Measurements from ENCODE around the gene AXIN1.
A peak's percentile ranks its signal among the peaks of the same experiment; 100 is the strongest.
"Not testable (repeated sequence)": the region's sequence is repeated elsewhere in the genome, so short reads cannot be mapped to it uniquely, and the experiment has no call there.

Gene AXIN1

DNA sequence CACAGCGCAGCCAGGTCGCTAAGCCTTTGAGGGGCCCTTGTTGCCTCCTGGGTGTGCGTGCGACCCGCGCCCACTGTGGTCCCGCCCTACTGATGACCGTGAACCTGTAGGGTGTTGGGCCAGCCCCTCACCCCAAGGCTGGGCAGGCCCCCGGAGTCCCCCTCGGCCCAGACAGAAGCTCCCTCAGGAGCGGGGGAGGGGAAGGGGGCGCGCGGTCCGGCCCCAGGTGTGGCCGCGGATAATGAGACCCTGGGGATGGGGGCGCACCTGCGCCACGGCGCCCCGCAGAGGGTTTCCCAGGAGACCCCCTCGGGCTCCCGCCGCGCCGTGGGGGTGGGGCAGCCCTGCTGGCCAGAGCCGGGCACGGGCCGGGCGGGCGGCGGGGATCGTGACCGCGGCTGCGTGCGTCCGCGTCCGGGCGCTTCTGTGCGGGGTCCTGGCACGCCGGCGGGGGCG is 72.5 kb downstream of the AXIN1 start:
- DNase-seq = no peak

DNA sequence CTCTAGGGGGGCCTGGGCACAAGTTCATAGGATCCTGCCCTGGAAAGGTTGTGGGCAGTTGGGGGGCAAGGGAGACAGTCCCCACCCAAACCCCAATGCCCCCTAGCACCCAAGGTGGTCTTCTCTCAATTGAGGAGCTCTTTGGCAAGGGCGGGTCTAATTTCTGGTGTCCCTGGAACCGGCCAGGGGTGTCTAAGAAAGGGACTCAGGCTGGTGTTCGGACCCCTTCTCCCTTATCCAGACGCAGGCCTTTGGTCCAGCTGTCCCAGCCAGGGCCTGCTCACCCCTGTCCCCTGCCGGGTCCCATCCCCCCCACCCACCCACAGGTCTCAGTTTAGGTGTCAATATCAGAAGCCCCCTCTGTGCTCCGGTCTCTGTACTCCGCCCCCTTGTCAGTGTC is 73.0 kb downstream of the AXIN1 start:
- no peak for DNase-seq

DNA sequence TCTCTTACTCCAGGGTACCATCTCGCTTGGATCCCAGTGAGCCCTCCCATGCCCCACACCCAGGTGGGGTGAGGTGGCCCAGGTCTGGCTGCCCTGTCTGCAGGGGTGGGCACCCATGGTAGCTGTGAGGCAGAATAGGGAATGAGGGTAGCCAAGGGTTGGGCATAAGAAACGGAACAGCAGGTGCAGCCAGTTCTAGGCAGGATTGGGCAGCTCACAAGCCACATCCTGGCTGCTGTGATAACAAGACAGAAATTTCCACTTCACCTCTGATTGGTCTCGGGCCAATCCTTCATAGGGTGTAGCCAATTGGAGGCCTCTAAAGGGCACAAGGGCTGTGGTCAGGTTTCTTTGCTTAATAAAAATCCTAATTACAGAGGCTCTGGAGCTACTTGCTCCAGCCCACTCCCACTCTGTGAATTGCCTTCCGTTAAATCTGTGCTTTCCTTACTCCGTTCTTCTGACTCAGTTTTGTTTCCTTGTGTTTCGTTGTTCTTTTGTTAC is 73.6 kb downstream of the AXIN1 start:
- peak; percentile 5 for DNase-seq

DNA sequence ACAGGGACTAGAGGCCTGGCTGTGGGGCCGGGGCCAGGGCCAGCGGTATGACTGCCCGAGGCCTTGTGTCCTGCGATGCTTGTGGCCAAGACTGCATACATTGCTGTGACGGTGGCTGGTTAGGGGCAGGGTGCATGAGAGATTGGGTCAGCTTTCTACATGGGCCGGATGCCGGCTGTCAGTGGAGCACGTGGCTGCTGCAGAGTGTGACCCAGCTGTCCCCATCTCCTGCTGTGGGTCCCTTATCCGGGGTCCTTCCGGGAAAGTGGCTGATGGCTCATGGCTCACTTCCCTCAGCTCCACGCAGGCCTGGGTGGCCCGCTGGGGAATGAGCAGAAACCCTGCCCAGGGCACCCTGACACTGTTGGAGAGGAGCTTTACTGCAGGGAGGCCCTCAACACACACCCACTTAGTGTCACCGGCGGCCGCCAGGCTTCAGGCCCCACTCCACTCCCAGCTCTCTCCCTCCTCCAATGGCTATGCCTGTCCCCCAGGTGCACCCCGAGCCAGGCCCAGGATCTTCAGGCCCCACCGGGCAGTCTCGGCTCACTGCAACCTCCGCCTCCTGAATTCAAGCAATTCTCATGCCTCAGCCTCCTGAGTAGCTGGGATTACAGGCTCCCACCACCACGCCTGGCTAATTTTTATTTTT is 76.0 kb downstream of the AXIN1 start:
- DNase-seq = no peak

DNA sequence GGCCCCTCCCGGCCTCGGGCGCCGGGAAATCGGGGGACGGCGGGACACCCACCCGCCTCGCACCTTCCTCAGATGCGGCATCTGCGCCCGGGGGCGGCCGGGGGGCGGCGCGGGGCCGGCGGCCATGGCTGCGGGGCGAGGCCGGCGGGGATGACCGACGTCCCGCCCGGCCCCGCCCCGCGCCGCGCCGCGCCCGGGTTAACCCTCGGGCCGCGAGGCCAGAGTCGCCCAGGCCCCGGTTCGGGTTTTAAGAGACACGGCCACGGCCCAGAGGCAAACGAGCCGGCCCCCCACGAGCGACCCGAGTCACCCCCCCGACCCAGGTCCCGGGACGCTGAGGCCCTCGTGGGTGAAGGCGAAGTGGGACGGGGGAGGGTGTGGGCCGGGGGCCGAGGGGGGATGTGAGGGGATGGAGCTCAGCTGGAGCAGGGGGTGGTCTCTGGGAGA is 76.7 kb downstream of the AXIN1 start, which contains the start of gene RGS11:
TSS of gene RGS11 (minus strand) at position 159 of the 447 bp plus-strand sequence. CDS start at position 126, 33 bp downstream.
- DNase-seq = no peak

DNA sequence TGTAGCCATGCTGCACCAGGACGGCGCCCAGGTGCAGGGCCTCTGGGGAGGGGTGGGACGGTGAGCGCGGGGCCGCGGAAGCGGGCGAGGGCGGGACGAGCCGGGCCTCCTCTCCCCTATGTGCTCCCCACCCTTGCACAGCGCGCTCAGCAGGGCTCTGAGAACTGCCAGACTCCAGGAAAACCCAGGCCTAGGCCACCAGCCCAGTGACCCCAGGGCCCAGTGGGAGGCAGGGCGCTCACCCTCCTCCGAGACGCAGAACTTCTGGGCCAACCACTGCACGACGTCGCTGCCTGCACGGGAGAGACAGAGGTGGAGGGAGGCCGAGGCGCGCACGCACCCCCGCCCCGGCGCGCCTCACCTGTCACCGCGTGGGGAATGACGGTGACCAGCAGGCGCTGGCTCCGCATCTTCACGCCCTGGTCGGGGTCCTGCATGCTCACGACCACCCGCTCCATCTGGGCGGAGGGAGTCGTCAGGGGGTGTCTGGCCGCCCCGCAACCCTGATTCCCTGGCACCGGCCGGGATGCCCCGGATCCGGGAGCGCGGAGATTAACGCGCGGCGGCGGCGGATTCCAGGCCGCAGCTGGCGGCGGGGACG is 77.4 kb downstream of the AXIN1 start:
- DNase-seq = no peak

DNA sequence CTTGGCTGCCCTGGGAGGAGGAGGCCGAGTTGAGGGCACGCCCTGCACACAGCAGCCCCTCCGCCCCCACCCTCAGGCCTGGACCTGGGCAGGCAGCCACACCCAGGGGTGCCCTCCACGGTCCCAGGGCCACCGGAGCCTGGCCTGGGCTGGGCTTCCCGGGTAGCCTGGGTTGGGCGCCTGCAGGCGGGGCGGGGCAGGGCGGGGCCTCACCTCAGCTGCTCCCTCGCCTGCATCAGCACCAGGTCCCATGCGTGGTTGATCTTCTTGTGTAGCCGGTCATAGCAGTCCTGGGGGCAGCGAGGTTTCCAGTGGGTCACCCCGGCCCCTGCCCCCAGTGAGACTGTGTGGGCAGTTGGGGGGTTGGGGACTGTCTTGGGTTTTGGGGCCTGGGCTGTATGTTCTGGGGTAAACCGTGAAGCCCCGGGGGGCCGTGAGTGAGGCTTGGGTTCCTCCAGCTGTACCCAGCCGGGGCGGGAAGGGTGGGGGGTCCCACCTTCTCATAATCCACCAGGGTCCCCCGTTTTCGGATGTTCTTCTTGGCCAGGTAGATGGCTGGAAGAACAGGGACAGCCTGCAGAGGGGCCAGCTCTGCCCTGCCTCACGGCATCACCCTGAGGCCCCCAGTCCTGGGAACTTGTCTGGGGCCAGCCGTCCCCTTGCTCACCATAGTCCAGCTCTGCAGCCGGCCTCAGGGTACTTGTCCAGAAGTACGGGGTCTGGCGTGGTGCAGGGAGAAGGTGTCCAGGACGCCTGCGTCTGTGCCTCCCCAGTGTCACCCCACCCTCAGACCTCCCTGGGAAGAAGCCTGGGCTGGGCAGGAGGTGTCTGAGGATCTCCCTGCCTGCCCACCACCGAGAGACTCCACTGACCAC is 78.7 kb downstream of the AXIN1 start:
- no peak for DNase-seq

DNA sequence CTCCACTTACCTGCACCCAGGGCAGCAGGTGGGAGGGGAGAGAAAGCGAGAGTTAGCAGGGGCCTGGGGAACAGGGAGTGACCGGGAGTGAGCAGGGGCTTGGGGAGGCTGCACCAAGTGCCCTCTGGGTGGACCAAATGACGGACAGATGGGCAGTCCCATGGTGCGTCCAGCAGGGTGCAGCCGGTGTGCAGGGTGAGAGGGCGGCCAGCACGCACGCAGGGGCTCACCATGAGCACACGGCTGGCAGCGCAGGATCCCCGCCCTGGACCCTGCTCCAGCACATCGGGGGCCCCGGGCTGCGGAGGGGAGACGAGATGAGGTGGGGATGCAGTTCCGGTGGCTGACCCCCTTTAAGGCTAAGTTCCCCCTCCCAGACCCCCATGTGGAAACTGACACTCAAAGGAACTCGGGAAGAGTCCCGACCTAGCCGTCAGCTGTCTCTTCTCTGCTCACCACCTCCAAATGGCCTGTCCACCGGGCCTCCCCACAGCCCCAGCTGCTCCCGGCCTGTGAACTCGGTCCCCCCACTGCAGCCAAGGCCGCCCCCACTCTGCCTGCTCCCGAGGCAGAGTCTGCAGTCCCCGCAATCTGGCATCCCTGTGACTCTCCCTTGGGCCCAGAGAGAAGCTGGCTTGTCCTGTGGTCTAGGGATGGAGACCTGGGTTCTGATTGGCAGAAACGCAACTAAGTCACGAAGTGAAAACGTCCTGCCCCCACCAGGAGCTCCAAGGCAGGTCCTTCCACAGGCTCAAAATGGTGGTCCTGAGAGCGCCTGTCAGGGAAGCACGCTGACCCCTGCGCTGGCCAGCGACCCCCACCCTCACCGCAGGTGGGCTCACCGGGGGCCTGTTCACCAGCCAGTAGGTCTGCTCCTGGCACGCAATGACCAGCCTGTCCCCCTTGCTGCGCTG is 79.6 kb downstream of the AXIN1 start:
- DNase-seq = no peak

DNA sequence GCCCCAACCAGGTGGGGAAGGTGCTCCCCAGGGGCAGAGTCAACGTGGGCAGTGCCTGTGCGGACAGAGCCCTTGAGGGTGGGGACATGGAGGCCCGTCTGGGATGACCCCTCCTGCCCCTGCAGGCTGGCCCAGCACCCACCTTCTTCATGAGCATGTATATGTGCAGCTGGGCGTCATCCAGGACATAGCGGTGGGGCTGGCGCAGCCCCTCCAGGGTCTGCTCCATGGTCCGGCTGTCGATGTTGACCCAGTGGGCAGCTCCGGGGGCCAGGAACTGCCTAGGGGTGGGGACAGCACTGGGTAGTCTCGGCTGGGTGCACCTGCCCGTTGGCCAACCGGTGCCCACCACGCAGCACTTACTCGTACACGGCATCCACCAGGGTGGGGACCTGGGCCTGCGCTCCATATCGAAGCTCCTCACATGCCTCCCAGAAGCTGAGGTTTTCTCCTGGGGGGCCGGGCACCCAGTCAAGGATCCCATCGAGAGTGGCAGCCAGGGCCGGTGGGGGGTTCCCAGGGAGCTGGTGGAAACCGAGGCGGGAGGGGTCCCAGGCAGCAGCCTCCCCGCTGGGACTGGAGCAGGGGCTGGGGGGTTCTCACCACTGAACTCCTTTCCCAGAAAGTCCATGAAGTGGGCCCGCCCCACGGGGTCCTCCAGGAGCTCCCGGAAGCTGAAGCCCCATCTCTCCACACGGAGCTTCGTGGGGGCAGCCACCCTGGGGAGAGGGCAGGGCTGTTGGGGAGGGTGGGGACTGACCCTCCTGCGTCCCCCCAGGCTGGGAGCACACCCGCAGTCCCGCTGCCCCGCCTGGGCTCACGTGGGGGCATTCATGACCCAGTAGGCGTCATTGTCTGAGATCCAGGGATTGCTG is 81.9 kb downstream of the AXIN1 start:
- DNase-seq = no peak

DNA sequence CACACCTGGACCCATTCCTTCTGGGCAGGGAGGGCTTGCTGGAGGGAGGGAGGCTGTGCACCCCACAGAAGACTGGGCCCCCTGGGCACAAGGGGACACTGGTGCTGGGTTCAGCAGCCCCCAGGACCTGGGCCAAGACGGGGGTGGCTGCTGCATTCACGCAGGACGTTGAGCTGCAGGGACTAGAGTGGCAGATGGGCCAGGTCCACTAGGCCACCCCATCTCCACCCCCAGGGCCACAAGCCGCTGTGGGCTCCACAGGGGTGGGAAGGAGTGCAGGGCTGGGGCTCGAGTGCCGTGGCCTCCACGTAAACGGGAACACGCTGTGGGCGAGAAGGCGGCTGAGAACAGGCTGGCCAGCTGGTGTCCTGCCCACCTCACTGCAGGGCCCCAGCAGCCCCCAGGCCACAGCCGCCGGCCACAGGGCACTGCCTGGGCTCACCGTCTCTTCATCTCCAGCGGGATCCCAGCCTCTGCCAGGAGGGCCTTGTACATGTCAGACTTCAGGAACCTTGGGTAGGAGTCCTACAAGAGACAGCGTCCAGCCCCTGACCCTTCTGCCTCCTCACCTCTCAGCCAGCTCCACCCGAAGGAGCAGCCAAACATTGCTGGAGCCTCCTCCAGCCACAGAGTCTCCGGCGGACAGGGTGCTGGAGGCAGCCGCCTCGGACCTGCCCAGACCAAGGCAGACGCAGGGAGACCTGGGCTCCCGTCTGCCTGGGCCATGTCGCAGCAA is 83.3 kb downstream of the AXIN1 start:
- no peak for DNase-seq

DNA sequence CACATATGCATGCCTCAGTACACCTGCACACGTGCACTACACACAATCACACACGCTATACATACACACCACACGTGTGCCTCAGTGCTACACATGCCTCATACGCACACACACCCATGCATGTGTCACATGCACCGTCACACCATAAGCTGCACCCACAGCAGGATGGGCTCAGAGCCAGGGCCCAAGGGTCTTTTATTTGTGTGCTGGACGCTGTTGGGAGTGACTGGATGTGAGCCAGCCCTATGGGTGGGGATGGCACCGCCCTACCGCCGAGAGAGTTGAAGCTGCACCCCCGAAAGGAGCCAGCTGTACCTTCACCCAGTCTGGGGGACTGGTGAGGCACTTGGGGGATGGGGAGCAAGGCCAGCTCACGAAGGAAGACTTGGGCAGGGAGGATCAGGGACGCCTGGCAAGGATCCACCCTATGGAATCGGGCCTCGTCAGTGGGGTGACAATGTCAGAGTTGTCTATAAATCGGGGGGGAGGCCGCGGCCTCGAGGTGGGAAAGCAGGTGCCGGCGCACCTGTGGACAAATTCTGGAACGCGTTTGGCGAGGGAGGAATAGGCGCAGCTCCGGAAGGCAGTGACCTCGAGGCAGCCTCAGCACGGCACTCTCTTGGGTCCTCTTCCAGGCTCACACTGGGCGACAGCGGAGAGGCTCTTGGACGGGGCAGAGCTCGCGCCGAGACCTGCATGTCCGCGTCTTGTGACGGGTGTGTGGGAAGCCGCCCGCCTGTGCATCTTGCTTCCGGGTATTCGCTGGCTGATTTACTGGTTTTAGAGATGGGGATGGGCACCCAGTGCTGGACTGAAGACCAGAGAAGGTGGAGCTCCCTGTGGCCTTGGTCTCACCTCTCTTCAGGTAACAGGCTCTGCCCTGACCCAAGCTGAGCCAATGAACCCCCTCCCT is 84.1 kb downstream of the AXIN1 start:
- no peak for DNase-seq

DNA sequence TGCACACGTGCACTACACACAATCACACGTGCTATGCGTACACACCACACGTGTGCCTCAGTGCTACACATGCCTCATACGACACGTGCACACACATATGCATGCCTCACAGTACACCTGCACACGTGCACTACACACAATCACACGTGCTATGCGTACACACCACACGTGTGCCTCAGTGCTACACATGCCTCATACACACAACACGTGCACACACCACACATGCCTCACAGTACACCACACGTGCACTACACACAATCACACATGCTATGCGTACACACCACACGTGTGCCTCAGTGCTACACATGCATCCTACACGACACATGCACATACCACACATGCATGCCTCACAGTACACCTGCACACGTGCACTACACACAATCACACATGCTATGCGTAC is 85.0 kb downstream of the AXIN1 start:
- not testable (repeated sequence) for DNase-seq

DNA sequence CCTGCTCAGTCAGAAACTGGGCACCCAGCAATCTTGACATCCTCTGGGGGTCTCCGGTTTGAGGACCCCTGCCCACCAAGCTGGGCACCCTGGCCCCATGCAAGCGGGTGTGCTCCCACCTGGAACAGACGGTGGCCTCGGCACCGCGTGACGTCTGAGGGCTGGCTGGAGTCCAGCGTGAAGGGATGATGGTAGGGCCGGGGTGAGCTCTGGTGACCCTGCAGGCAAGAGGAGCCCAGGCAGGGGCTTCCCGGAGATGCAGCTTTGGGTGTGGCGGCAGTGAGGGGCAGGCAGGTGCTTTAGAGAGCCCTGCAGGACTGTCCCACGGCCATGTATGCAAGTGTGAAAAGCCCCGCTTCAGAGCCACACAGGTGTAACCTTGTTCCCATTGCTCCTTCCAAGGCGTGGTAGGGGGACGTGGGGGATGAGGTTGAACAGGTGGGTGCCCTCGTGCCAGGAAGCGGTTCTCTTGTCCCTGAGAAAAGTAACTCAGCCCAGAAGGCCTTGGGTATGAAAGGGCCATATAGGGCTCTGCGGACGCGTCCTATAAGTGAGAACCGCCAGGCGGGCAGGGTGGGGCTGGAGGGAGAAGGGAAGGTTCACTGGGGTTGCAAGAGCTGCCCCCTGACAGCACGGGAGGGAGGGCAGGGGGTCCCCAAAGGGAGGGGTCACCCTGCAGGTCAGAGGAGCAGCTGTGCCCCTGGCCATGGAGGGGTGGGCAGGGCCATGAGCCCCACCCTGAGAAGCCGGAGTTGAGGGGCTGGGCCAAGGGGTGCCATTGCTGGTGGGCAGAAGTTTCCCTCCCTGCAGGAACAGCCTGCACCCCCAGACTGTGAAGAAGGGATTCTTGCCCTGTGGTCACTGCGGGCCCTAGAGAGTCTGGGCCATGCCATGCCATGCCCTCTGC is 86.0 kb downstream of the AXIN1 start:
- DNase-seq = no peak

DNA sequence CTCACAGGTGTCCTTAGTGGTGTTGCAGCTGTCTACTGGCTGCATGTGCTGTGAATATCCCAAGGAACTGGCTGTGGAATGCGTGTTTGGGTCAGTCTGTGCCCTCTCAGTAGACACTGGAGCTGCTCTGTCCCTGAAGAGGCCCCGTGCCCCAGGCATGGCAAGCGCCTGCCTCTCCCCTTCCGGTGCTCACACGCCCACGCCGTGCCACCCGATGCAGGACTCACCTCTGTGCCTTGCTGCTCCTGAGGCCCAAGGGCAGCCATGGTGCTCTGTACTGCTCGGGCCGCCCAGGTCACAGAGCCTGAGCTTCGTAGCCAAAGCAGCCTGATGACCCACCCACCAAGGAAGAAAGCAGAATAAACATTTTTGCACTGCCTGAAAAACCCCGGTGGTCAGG is 86.8 kb downstream of the AXIN1 start:
- DNase-seq = no peak

DNA sequence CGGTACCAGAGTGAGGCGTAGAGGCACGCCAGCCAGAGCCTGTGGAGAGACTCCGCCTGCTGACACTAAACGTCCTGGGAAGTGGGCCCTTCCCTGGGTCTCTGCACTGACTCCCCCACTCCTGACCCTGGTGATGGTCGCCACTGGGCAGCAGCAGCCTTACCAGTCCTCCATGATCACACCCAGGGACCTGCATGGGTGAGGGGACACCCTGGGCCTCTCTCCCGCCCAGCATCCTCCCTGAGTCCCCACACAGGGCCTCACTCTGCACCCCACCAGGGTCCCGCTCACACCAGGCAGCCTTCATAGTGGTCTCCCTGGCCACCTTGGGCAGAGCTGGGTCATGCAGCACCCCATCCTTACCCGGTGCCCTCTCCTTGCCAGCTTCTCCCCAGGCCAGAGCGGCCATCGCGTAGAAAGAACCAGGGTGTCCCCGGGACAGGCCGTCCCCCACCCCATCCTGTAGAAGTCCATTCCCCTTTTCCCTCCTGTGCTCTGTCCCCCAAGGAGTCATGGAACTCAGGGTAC is 87.5 kb downstream of the AXIN1 start:
- DNase-seq = no peak

DNA sequence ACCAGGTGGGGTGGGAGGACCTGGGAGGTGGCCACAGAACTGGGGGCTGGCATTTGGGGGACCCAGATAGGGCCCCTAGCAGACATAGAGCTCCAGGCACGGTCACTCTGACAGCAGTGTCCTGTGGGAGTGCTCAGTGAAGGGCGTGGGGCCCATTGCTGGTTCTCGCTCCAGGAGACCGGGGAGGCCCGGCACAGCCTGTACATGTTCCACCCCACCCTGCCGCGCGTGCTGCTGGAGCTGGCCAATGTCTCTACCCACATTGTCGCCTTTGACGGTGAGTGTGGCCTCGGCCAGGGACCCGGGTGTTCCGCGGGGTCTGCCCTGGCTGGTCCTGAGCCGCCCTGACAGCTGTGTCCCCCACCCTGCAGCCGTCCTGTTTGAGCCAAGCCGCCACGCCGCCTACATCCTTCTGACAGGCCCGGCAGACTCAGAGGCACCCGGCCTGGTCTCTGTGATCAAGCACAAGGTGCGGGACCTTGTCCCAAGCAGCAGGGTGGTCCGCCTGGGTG is 88.0 kb downstream of the AXIN1 start:
- DNase-seq = no peak

DNA sequence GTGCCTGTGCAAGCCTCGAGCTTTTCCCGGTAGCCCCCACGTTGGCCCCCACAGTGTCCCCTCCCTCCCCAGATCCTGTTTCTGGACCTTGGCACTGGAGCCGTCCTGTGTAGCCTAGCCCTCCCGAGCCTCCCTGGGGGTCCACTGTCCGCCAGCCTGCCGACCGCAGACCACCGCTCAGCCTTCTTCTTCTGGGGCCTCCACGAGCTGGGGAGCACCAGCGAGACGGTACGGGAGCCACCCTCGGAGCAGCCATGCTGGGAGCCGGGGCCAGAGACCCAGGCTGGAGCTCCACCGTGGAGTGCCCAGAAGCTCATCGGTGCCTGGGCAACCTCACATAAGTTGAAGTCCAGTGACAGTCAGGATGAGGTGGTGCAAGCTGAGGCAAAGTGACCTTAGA is 88.6 kb downstream of the AXIN1 start:
- DNase-seq = no peak
